A549 (cell line): ENCODE data around the gene TIMP1. TPM values are rescaled to one million over a fixed set of nuclear protein-coding genes. Genes with fewer than 3 reads are reported as not detected.

Experiments
- ATAC-seq, 2 experiments: fragments of 200-7000 bp in 1 of 2; fragments of >200 bp in 1 of 2; cut with Nextera tagmentation in 1 of 2; cut with Tn5 transposase in 1 of 2; 3 replicates each; pipeline versions ENCODE4 v1.8.0 to v1.9.1; 2018 to 2020; ENCODE audit warnings: mild to moderate bottlenecking in 1 of 2, moderate library complexity in 1 of 2
- CTCF ChIA-PET: fragments of 300-600 bp; sonication (Branson Sonifier 250); formaldehyde crosslinking; extraction: SDS; loops from one replicate; lab custom pipeline; 2021; ENCODE audit warnings: antibody characterized with exemption, inconsistent platforms; lab: Yijun Ruan, JAX
- POLR2A ChIA-PET: fragments of 350-600 bp; formaldehyde crosslinking; extraction: SDS; loops from one replicate; lab custom pipeline; 2021; ENCODE audit warnings: antibody characterized with exemption, inconsistent platforms; lab: Yijun Ruan, JAX
- DNase-seq, 2 experiments: peaks; one replicate each; pipeline versions ENCODE4 v3.0.0 to v3.0.0-alpha.2; 2011 to 2016; ENCODE audit warnings: low read depth in 1 of 2, low spot score in 1 of 2
- FAIRE-seq: peaks from 2 replicates; lab custom pipeline; 2011; peaks lifted over from hg19 to GRCh38; lab: Jason Lieb, UNC
- H3K27ac ChIP-seq, 2 experiments: fragments of >200 bp; sonication (Bioruptor Twin); formaldehyde crosslinking; 3 replicates each; pipeline ENCODE4 v1.5.1; 2016 to 2017
- H3K4me1 ChIP-seq: fragments of >200 bp; sonication (Bioruptor Twin); formaldehyde crosslinking; 3 replicates; pipeline ENCODE4 v1.6.1; 2016
- H3K4me2 ChIP-seq: fragments of >200 bp; sonication (Bioruptor Twin); formaldehyde crosslinking; 3 replicates; pipeline ENCODE4 v1.6.1; 2016
- H3K4me3 ChIP-seq: fragments of >200 bp; sonication (Bioruptor Twin); formaldehyde crosslinking; 3 replicates; pipeline ENCODE4 v1.5.1; 2016
- H3K9me3 ChIP-seq: fragments of >200 bp; sonication (Bioruptor Twin); formaldehyde crosslinking; 3 replicates; pipeline ENCODE4 v1.6.1; 2016
- BHLHE40 ChIP-seq: IDR thresholded peaks from 2 replicates; pipeline ENCODE4 v1.6.1; 2012; ENCODE audit warnings: low read depth, low read length, inconsistent platforms
- CBX2 ChIP-seq: fragments of 200-600 bp; sonication (generic); IDR thresholded peaks from 2 replicates; pipeline ENCODE4 v1.6.1; 2016; ENCODE audit warnings: low read depth, mild to moderate bottlenecking, borderline replicate concordance
- CEBPB ChIP-seq, 2 experiments: fragments of >200 bp in 1 of 2; sonication (Bioruptor Twin) in 1 of 2; formaldehyde crosslinking in 1 of 2; IDR thresholded peaks; 2 replicates each; pipeline ENCODE4 v1.6.1; 2012 to 2016
- E2F6 ChIP-seq: IDR thresholded peaks from 2 replicates; pipeline ENCODE4 v1.6.1; 2012; ENCODE audit warnings: low read depth, borderline replicate concordance
- EHF ChIP-seq: fragments of 250-450 bp; sonication (Bioruptor Pico); IDR thresholded peaks from 2 replicates; pipeline ENCODE4 v1.5.0; 2020; ENCODE audit warnings: mild to moderate bottlenecking
- EHMT2 ChIP-seq: fragments of 200-600 bp; sonication (generic); IDR thresholded peaks from 2 replicates; pipeline ENCODE4 v1.6.1; 2016; ENCODE audit warnings: antibody characterized with exemption, low read depth, mild to moderate bottlenecking, moderate library complexity
- ELK1 ChIP-seq: fragments of 150-350 bp; IDR thresholded peaks from 2 replicates; pipeline ENCODE4 v1.6.1; 2014; ENCODE audit warnings: low read depth, mild to moderate bottlenecking, low read length
- FOSL2 ChIP-seq, 2 experiments: fragments of 450-650 bp in 1 of 2; fragments of >200 bp in 1 of 2; sonication (Bioruptor Twin) in 1 of 2; formaldehyde crosslinking; IDR thresholded peaks; 2 replicates each; pipeline versions ENCODE4 v1.5.0 to v1.6.1; 2016 to 2020; ENCODE audit warnings: mild to moderate bottlenecking in 1 of 2, moderate library complexity in 1 of 2
- FOXS1 ChIP-seq: fragments of 250-450 bp; sonication (Bioruptor Pico); IDR thresholded peaks from 2 replicates; pipeline ENCODE4 v1.5.0; 2020; ENCODE audit warnings: mild to moderate bottlenecking, moderate library complexity
- HOXA7 ChIP-seq: fragments of 250-450 bp; sonication (Bioruptor Pico); IDR thresholded peaks from 2 replicates; pipeline ENCODE4 v1.5.0; 2020; ENCODE audit warnings: mild to moderate bottlenecking, moderate library complexity
- HOXB13 ChIP-seq: fragments of 250-450 bp; sonication (Bioruptor Pico); IDR thresholded peaks from 2 replicates; pipeline ENCODE4 v1.5.0; 2020; ENCODE audit warnings: low read depth, mild to moderate bottlenecking, moderate library complexity
- HOXB5 ChIP-seq: fragments of 250-450 bp; sonication (Bioruptor Pico); IDR thresholded peaks from 2 replicates; pipeline ENCODE4 v1.5.0; 2020; ENCODE audit warnings: mild to moderate bottlenecking, moderate library complexity
- JUN ChIP-seq, 2 experiments: fragments of >200 bp; sonication (Bioruptor Twin); formaldehyde crosslinking; IDR thresholded peaks; 2 replicates in 1 of 2; 3 replicates in 1 of 2; pipeline ENCODE4 v1.6.1; 2016 to 2017
- MAFK ChIP-seq: fragments of 450-650 bp; IDR thresholded peaks from 2 replicates; pipeline ENCODE4 v1.6.1; 2014; ENCODE audit not compliant: partially characterized antibody
- MAZ ChIP-seq: fragments of 150-350 bp; IDR thresholded peaks from 2 replicates; pipeline ENCODE4 v1.6.1; 2014; ENCODE audit warnings: antibody characterized with exemption, low read depth, low read length, borderline replicate concordance
- NFE2L2 ChIP-seq: fragments of 150-350 bp; conservative IDR thresholded peaks from 2 replicates; pipeline ENCODE4 v1.6.1; 2014; ENCODE audit warnings: low read length
- NR3C1 ChIP-seq: fragments of >200 bp; sonication (Bioruptor Twin); formaldehyde crosslinking; IDR thresholded peaks from 3 replicates; pipeline ENCODE4 v1.6.1; 2017
- PBX3 ChIP-seq: IDR thresholded peaks from 2 replicates; pipeline ENCODE4 v1.6.1; 2012
- POLR2A ChIP-seq: IDR thresholded peaks from 2 replicates; pipeline ENCODE4 v1.6.1; 2012; ENCODE audit warnings: mild to moderate bottlenecking, low read length
- RARB ChIP-seq: fragments of 250-450 bp; sonication (Bioruptor Pico); IDR thresholded peaks from 2 replicates; pipeline ENCODE4 v1.8.0; 2021; ENCODE audit warnings: mild to moderate bottlenecking, moderate library complexity
- SMC3 ChIP-seq: fragments of >200 bp; sonication (Bioruptor Twin); formaldehyde crosslinking; IDR thresholded peaks from 3 replicates; pipeline ENCODE4 v1.6.1; 2018; ENCODE audit warnings: inconsistent platforms
- TFCP2L1 ChIP-seq: fragments of 250-450 bp; sonication (Bioruptor Pico); IDR thresholded peaks from 2 replicates; pipeline ENCODE4 v1.5.0; 2021; ENCODE audit warnings: mild to moderate bottlenecking
- ZFP36 ChIP-seq: fragments of 450-650 bp; IDR thresholded peaks from 2 replicates; pipeline ENCODE4 v1.6.1; 2014; ENCODE audit warnings: borderline replicate concordance; ENCODE audit not compliant: partially characterized antibody
- ZNF302 ChIP-seq: fragments of 250-450 bp; sonication (Bioruptor Pico); IDR thresholded peaks from 2 replicates; pipeline ENCODE4 v1.9.0; 2021; ENCODE audit warnings: inconsistent platforms, mild to moderate bottlenecking, moderate library complexity
- WGBS: methylation state at CpG from one replicate; pipeline ENCODE4 v1.1.6; 2017; ENCODE audit errors: missing lambda C conversion rate; 5-methylcytosine and 5-hydroxymethylcytosine counted together
- polyA plus RNA-seq, 4 experiments: library from polyadenylated mRNA; depleted of rRNA in 3 of 4; stranded (reverse); fragments of >200 nt; fragmentation: RNase III in 1 of 4; extraction: RNeasy Plus Mini Kit Qiagen cat#74134 plus additional on column Dnase treatment in 1 of 4; gene quantifications; 2 replicates in 3 of 4; 3 replicates in 1 of 4; pipeline ENCODE4 v1.2.3, GENCODE V29; 2011 to 2017

The TIMP1 gene
- polyA plus RNA-seq, 2 of the 4 experiments (the other 2 are of a cell fraction), result 83.2 to 144 TPM

- no peak for TF ChIP-seq E2F6
These were observed 6.0 kb upstream of the TIMP1 start (continued) for GRCh38 chrX:47576021-47576898.

GRCh38 chrX:47577424-47577823, 4.8 kb upstream of the TIMP1 start:
- Histone ChIP-seq H3K27ac (no peak overlapping the region), H3K4me1 (peaks cover 29% of the 10 kb centered on the region; the same call in 2 of the 3 replicates), H3K4me2 (no peak overlapping the region; the same call in 2 of the 3 replicates)
- CTCF ChIA-PET, result interaction anchor here (0.9 kb wide), 1 partner anchor 60 kb away, joined by 3 read pairs; no protein-coding TSS in a partner anchor
- POLR2A ChIA-PET, result no interaction called here
- ATAC-seq, result no peak
- no peak for TF ChIP-seq FOXS1 (CRISPR knock-in tag)
- TF ChIP-seq CEBPB (IDR thresholded peaks at IDR 0.05), result no peak
- TF ChIP-seq JUN (IDR thresholded peaks at IDR 0.05), result no peak
- TF ChIP-seq SMC3, result no peak
- no peak for TF ChIP-seq HOXA7 (CRISPR knock-in tag)
- TF ChIP-seq PBX3, result no peak
- TF ChIP-seq MAFK, result no peak
- TF ChIP-seq EHMT2, result no peak
- TF ChIP-seq FOSL2 (IDR thresholded peaks at IDR 0.05), result no peak
- TF ChIP-seq FOSL2 (CRISPR knock-in tag; IDR thresholded peaks at IDR 0.05), result no peak
- no peak for TF ChIP-seq ZNF302 (CRISPR knock-in tag)
- TF ChIP-seq EHF, result no peak
- TF ChIP-seq TFCP2L1, result no peak
- TF ChIP-seq BHLHE40, result no peak
- no peak for TF ChIP-seq MAZ
- TF ChIP-seq, all 56 proteins: peak for 0
- WGBS, result 46% methylated on average over 9 of the region's 9 CpGs
- H3K9me3 ChIP-seq, result no peaks in the 10 kb centered on the region
- no peak overlapping the region for H3K4me3 ChIP-seq
- FAIRE-seq (no peak), DNase-seq (no peak)

GRCh38 chrX:47577901-47578300, 4.3 kb upstream of the TIMP1 start:
- Histone ChIP-seq H3K4me3 (no peak overlapping the region), H3K4me2 (no peak overlapping the region), H3K27ac (0 out of 6 replicates have a peak overlapping the region, but pooled peaks of 1 of the 2 experiments have one; percentile 8), H3K4me1 (peaks cover 28% of the 10 kb centered on the region; the same call in 2 of the 3 replicates), H3K9me3 (no peaks in the 10 kb centered on the region)
- no peak for TF ChIP-seq NR3C1
- no peak for TF ChIP-seq POLR2A
- no peak for TF ChIP-seq RARB
- TF ChIP-seq NFE2L2, result no peak
- TF ChIP-seq ELK1, result no peak
- no peak for TF ChIP-seq ZNF302 (CRISPR knock-in tag)
- no peak for TF ChIP-seq HOXB5 (CRISPR knock-in tag)
- no peak for TF ChIP-seq ZFP36
- TF ChIP-seq PBX3, result no peak
- TF ChIP-seq CBX2, result no peak
- no peak for TF ChIP-seq TFCP2L1
- TF ChIP-seq HOXA7 (CRISPR knock-in tag), result no peak
- TF ChIP-seq CEBPB (IDR thresholded peaks at IDR 0.05), result no peak
- TF ChIP-seq HOXB13, result no peak
- ATAC-seq, result no peak
- CTCF ChIA-PET, result interaction anchor here (0.9 kb wide), 1 partner anchor 61 kb away, joined by 3 read pairs; no protein-coding TSS in a partner anchor
- POLR2A ChIA-PET, result no interaction called here
- no peak for DNase-seq
- FAIRE-seq, result peak; percentile 46
- WGBS, result 94% methylated on average over 2 of the region's 3 CpGs
